GM19455 (cell line): ENCODE measurements around the gene CALHM5.

Experiments
- ATAC-seq: cut with Tn5 transposase; IDR thresholded peaks from one replicate; pipeline ENCODE4 v1.9.1; 2021; ENCODE audit not compliant: unreplicated experiment

The CALHM5 gene

DNA sequence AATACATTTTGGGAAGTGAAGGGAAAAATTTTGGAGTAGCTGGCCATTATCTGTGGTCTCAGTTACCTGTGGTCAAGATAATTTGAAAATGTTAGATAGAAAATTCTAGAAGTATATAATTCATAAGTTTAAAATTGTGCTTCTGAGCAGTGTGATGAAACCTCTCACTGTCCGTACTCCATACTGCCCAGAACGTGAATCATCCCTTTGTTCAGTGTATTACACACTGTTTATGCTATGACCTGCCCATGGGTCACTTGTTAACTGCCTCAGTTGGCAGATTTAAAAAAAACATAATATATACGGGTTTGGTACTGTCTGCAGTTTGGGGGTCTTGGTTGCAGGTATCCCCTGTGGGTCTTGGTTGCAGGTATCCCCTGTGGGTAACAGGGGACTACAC lies 4.1 kb upstream of the CALHM5 start:
- no peak for ATAC-seq

- no peak for ATAC-seq
These were observed 2.9 kb upstream of the CALHM5 start for GRCh38 chr6:116508527-116508926.

- ATAC-seq: peak; percentile 82
These were observed 696 bp downstream of the CALHM5 start for GRCh38 chr6:116512111-116512559.

DNA sequence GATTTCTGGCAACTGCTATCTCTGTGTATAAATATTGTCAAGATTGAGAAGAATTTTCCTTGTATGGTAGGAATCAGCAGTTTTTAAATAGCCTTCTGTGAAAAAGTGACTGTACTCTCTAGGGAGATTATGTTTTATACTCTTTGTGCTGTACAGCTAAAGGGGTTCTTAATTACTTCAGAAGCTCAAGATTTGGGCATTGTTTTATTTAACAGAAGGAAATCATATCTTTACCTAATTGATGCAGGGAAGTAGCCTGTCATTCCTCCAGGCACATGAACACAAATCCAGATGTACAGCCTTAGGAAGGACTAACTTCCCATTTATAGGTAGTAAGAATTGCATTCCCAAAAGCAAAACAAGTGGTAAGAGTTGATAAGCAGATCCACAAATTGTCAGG lies 1.3 kb downstream of the CALHM5 start:
- no peak for ATAC-seq

DNA sequence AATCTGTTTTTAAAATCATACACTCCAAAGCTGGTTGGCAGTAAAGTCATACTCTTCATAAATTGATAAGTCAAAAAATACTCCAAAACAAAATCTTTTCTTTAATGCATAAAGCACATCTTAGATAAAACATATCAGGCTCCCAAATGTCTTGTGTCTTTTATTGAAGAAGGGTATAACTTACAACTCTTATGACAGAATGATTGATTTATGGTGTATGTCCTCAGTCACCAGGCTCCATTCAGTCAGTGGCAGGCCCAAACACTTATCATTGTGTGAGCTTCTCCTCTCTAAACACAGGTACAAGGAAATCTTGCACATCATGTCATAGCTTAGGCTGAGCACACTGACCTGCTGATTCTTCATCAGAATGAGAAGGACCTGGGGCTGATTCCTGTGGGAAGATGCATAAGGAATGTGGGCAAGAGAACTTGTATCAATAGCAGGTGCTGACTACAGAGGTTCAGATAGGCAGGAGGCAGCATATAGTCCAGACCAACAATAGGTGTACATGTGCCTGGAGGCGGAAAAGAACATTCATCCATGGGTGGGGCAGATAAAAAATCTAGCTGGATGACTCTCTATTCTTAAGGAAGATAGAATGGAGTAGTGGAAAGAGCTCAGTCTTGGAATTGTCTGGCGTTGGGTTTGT lies 1.9 kb downstream of the CALHM5 start:
- ATAC-seq: no peak

- no peak for ATAC-seq
These were observed 2.7 kb downstream of the CALHM5 start for GRCh38 chr6:116514111-116514510.

DNA sequence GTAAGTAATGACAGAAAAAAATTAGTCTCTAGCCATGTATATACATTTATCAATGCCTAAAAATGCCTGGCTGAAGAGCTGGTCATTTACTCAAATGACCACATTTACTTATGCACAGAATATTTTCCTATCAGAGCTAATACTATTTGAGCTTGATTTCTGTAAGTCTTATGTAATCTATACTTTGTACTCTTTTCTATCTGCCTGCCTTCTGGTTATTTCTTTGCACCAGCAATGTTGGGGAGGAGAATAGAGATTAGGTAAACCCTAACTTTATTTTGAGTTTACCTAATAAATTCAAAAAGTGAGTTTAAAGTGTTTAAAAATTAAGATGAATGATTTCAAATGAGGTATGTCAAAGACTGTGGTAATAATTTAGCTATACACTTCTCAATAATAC lies 3.7 kb downstream of the CALHM5 start:
- ATAC-seq: no peak

DNA sequence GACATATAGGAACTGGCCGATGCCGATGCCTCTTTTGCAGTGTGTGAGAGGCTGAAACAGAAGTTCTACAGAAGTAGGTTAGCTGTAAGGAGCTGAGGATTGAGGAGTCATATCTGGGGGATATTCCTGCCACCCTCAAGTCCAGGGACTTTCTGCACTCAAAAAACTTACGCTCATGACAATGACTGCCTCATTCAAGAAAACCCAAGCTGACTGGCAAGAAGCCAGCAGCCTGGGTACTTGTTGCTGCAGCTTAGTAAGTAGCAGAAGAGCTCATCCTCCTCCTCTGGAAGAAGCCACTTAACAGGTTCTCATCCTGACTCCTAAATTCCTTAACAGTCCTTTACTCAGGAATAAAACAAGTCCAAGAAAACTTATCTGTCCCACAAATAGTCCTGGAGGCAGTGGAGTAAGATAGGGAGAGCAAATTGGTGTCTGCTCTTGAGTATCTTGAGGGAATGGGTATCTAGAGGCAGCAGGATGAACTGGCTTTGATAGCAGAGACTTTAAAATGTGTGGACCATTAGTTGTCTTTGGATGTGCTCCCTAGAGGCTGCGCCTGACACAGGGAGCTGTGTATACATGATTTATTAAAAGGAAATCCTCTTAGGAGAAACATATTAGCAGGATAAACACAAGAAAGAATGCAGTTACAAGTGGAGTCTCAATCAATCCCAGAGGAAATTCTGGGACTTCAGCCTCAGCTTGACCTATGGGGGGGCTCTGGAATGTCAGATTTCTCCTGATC lies 7.4 kb downstream of the CALHM5 start:
- no peak for ATAC-seq

DNA sequence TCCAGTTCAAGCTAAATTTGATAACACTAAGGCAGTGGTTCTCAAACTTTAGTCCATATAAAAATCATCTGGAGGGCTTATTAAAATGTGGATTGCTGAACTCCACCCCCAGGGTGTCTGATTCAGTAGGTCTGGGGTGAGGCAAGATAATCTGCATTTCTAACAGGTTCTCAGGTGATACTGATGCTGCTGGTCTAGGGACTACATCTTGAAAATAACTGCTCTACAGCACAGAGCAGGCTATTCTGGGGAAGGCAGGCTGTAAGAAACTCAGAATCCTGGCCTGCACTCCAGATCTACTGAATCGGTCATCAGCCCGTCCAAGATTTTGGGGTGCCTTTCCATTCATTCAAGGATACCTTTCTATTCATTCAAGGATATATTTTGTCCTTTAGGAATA lies 11.5 kb downstream of the CALHM5 start:
- no peak for ATAC-seq

GRCh38 chr6:116524236-116524635 lies 12.8 kb downstream of the CALHM5 start:
- ATAC-seq: no peak

DNA sequence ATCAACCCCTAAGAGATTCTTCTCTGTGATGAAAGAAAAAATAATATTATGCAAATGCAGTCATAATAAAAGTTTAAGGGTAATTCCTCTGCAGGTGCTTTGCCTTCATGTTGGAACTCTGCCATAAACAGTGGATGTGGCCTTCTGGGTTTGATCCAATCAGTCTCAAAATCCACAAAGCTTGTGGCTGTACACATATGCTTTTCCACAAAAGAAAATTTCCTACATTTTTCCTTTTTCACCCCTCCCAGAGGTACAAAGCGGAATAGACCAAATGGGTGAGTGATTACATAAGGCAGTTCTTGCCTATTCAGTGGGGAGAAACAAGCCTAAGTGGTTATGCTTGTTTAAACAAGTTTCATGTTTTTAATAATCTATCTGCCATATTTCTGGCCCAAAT lies 16.7 kb downstream of the CALHM5 start:
- no peak for ATAC-seq

DNA sequence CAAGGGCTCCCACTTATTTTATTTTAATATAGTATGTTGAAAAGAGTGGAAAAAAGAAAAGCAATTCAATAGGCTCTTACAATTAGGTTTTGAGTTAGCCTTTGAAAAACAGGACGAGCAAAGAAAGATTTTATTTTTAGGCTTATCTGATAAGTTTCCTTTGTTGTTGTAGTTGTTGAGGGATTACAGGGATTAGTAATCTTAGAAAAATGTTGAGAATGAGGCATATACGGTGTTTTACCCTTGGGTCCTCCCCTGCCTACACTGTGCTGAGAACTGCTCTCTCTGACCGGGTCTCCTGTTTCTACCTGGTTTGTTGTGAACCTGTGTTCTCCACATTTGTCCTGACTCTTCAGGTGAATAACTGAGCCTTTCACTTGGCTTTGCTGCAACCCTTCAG lies 17.3 kb downstream of the CALHM5 start:
- ATAC-seq: no peak

- no peak for ATAC-seq
These were observed 18.2 kb downstream of the CALHM5 start for GRCh38 chr6:116529466-116530290.

GRCh38 chr6:116530436-116530835 lies 19.0 kb downstream of the CALHM5 start:
- ATAC-seq: no peak

DNA sequence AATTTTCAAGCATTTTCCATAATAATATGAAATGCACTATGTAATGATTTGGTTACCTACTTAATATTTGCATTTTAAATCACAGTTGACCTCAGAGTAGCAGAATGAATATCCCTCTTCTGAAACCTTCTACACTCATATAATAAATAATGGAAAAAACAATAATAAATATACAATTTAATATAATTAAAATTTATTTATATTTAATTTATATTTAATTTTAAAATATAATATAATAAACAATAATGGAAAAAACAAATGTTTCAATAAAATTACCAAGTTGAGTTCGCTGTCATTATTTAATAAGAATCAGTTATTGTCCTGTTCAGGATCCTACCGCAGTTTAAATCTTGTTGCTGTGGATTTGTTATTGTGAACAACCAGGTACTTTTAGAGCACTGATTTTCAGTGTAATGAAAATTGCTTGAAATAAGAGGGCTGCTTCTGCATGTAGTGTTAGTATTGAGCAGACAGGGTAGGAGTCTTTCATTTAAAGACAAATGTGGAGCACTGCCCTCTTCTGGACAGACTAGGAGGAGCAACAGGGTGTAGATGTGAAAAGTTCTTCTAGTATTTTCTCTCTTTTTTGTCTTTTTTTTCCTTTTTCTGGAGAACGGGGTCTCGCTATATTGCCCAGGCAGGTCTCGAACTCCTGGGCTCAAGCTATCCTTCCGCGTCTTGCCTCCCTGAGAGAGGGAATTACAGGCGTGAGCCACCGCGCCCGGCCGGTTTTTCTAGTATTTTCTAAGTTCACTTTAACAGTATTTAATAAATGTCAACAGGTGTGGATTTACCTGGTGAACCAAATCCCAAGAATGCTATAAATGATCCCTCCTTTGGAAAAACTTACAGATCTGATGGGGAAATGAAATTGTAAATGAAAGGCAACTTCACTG lies 20.5 kb downstream of the CALHM5 start:
- ATAC-seq: peak; percentile 83

GRCh38 chr6:116533233-116533957 lies 22.0 kb downstream of the CALHM5 start:
- no peak for ATAC-seq

DNA sequence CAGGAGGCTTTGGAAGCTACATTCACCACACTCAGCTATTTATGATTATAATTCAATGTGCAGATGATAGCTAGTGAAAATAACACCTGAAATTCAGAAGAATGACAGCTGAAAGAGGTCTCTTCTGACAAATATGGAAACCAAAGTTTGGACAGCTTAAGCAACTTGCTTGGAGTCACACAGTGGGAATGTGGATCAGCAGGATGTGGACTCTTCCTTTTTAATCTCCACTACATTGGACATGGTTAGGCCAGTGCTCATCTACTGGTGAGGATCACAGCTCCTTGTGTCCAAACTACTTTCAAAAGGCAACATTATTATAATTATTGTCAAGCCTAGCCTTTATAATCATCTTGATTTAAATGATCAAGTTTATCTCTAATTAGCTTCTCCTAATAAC lies 23.7 kb downstream of the CALHM5 start:
- no peak for ATAC-seq

- ATAC-seq: no peak
These were observed 24.8 kb downstream of the CALHM5 start for GRCh38 chr6:116536216-116536621.

- no peak for ATAC-seq
These were observed 31.0 kb downstream of the CALHM5 start for GRCh38 chr6:116542426-116542825.

GRCh38 chr6:116543149-116543548 lies 31.7 kb downstream of the CALHM5 start:
- no peak for ATAC-seq
